ENCODE results near the gene GAN. TPM values are rescaled to one million over a fixed set of nuclear protein-coding genes. Genes with fewer than 3 reads are reported as not detected.

Gene GAN
- total and polyA plus RNA-seq, 2 of the 4 experiments (the other 2 are of a cell fraction), result 1.1 to 5.7 TPM

GRCh38 chr16:81374550-81374949, 59.8 kb downstream of the GAN start:
- POLR2A ChIA-PET (ENCODE audit: unreplicated experiment), result no interaction called here
- peaks cover 10% of the 10 kb centered on the region for H3K36me3 ChIP-seq (ENCODE audit: control insufficient read depth, insufficient read depth, low read length)
- no peaks in the 10 kb centered on the region for H3K27me3 ChIP-seq (ENCODE audit: control insufficient read depth, insufficient read depth, low read length)
- no peaks in the 10 kb centered on the region for H4K20me1 ChIP-seq (ENCODE audit: insufficient read depth, low read length)
- H2BK5ac ChIP-seq (ENCODE audit: low read depth, low read length, poor library complexity, severe bottlenecking), result no peak overlapping the region
- no peak overlapping the region for H2AK5ac ChIP-seq (ENCODE audit: low read depth, low read length)
- H3K14ac ChIP-seq (replicated peaks; ENCODE audit: low read depth, low read length), result no peak overlapping the region
- no peak for DNase-seq
- H4K8ac ChIP-seq (ENCODE audit: low read depth in 2 of 2, low read length in 2 of 2), result no peak overlapping the region
- no peak overlapping the region for H2BK20ac ChIP-seq (ENCODE audit: low read depth, low read length)
- no peaks in the 10 kb centered on the region; the same call in 1 of the 2 replicates for H3K9me1 ChIP-seq (ENCODE audit: insufficient read depth, low read length)
- H3K79me1 ChIP-seq (ENCODE audit: low read depth in 1 of 2, low read length in 2 of 2), result no peaks in the 10 kb centered on the region
- no peaks in the 10 kb centered on the region for H3K9me3 ChIP-seq (ENCODE audit: control insufficient read depth, insufficient read depth, low read length)
- BruUV-seq (replicated peaks), result no TSS peak
- no peak overlapping the region for H2AK9ac ChIP-seq (replicated peaks; ENCODE audit: low read depth, low read length, poor library complexity)
- H3K4me2 ChIP-seq (ENCODE audit: low read depth, low read length), result no peak overlapping the region
- in situ Hi-C loops (cut with MboI; ENCODE audit: low sequenced_read_pairs), result no loop called here
- H3K4me3 ChIP-seq (ENCODE audit: insufficient read depth, low read depth, low read length), result no peak overlapping the region
- no peak overlapping the region for H3K23ac ChIP-seq (ENCODE audit: low read depth, low read length)
- intact Hi-C loops (cut with micrococcal nuclease), result no loop called here
- no peak overlapping the region for H2BK15ac ChIP-seq (ENCODE audit: low read depth, low read length)
- H3K27ac ChIP-seq (ENCODE audit: insufficient read depth, low read length), result no peak overlapping the region
- CTCF ChIA-PET, result no interaction called here
- H3K18ac ChIP-seq (ENCODE audit: low read depth, low read length), result no peak overlapping the region
- no peak overlapping the region for H3K56ac ChIP-seq (ENCODE audit: extremely low read depth, insufficient read depth, low read length)
- H2BK120ac ChIP-seq (ENCODE audit: low read depth, low read length), result no peak overlapping the region
- no peak overlapping the region for H3K4ac ChIP-seq (ENCODE audit: low read depth, low read length)
- TF ChIP-seq RAD21 (IDR thresholded peaks at IDR 0.05; ENCODE audit: low read length) (no peak), POLR2A (IDR thresholded peaks at IDR 0.05; ENCODE audit: low read depth, low read length) (no peak), NFE2L2 (IDR thresholded peaks at IDR 0.05; ENCODE audit: low read depth, low read length) (no peak), USF2 (IDR thresholded peaks at IDR 0.05; ENCODE audit: low read depth, low read length) (no peak), CEBPB (IDR thresholded peaks at IDR 0.05; ENCODE audit: low read depth, low read length) (no peak), RCOR1 (IDR thresholded peaks at IDR 0.05; ENCODE audit: insufficient replicate concordance, low read length) (no peak)
- WGBS, 2 experiments (ENCODE audit: extremely low coverage in 2 of 2, insufficient read length in 1 of 2), result no CpG with 5 or more reads among the region's 3 CpGs
- no peak overlapping the region for H4K5ac ChIP-seq (ENCODE audit: low read depth, low read length)
- dilution Hi-C loops (cut with HindIII; ENCODE audit: low sequenced_read_pairs, unreplicated experiment), result no loop called here
- H3K9ac ChIP-seq (ENCODE audit: low read depth, low read length), result no peak overlapping the region
- no peaks in the 10 kb centered on the region for H3K4me1 ChIP-seq (ENCODE audit: control insufficient read depth, insufficient read depth, low read length)
- no peak overlapping the region for H2AFZ ChIP-seq (replicated peaks; ENCODE audit: low read length, poor library complexity)
- no peak overlapping the region for H4K91ac ChIP-seq (ENCODE audit: insufficient read depth, low read depth, low read length)
- ATAC-seq (ENCODE audit: low read depth), result no peak

Data from IMR-90 (cell line).